GM23338 (cell line): Measurements from ENCODE around the gene OR9Q2. TPM values are rescaled to one million over a fixed set of nuclear protein-coding genes. Genes with fewer than 3 reads are reported as not detected.

ENCODE experiments used
- ATAC-seq: fragments of 200-7000 bp; cut with Tn5 transposase; 3 replicates; pipeline ENCODE4 v1.9.1; 2020
- DNase-seq: peaks from one replicate; pipeline ENCODE4 v3.0.0-alpha.2; 2015; ENCODE audit warnings: low spot score
- H2AFZ ChIP-seq: fragments of 200-600 bp; sonication (generic); 2 replicates; pipeline ENCODE4 v1.8.0; 2016; ENCODE audit warnings: antibody characterized with exemption, mild to moderate bottlenecking, moderate library complexity
- H3F3A ChIP-seq: fragments of 200-600 bp; sonication (generic); replicated peaks from 2 replicates; pipeline ENCODE4 v1.8.0; 2017; ENCODE audit warnings: antibody characterized with exemption, mixed run types, low read depth
- H3K27ac ChIP-seq: fragments of 200-600 bp; sonication (generic); 2 replicates; pipeline ENCODE4 v1.6.1; 2016; ENCODE audit warnings: low read depth
- H3K27me3 ChIP-seq: fragments of 200-600 bp; sonication (generic); 2 replicates; pipeline ENCODE4 v1.8.0; 2016; ENCODE audit warnings: mild to moderate bottlenecking, mixed run types, moderate library complexity; ENCODE audit not compliant: insufficient read depth
- H3K36me3 ChIP-seq: fragments of 200-600 bp; sonication (generic); 2 replicates; pipeline ENCODE4 v1.8.0; 2016; ENCODE audit warnings: mild to moderate bottlenecking; ENCODE audit not compliant: insufficient read depth
- H3K4me1 ChIP-seq: fragments of 200-600 bp; sonication (generic); 2 replicates; pipeline ENCODE4 v1.8.0; 2016; ENCODE audit warnings: mild to moderate bottlenecking, moderate library complexity; ENCODE audit not compliant: insufficient read depth
- H3K4me2 ChIP-seq: fragments of 200-600 bp; sonication (generic); 2 replicates; pipeline ENCODE4 v1.7.1; 2017; ENCODE audit warnings: mixed run types
- H3K4me3 ChIP-seq: fragments of 200-600 bp; sonication (generic); 2 replicates; pipeline ENCODE4 v1.6.1; 2016; ENCODE audit warnings: mixed run types
- H3K79me2 ChIP-seq: fragments of 200-600 bp; sonication (generic); replicated peaks from 2 replicates; pipeline ENCODE4 v1.8.0; 2017; ENCODE audit warnings: mild to moderate bottlenecking; ENCODE audit not compliant: insufficient read depth
- H3K9me2 ChIP-seq: fragments of 200-600 bp; sonication (generic); 2 replicates; pipeline ENCODE4 v1.8.0; 2017; ENCODE audit not compliant: insufficient read depth
- H4K20me1 ChIP-seq: fragments of 200-600 bp; sonication (generic); replicated peaks from 2 replicates; pipeline ENCODE4 v1.8.0; 2017; ENCODE audit warnings: mild to moderate bottlenecking; ENCODE audit not compliant: insufficient read depth
- H3K27ac Mint-ChIP-seq: 2 replicates; pipeline ENCODE4 v1.8.0; 2020; ENCODE audit warnings: inconsistent platforms, mild to moderate bottlenecking, moderate library complexity, mixed read lengths
- H3K27me3 Mint-ChIP-seq: 3 replicates; pipeline ENCODE4 v1.8.0; 2022; ENCODE audit warnings: low read depth, mild to moderate bottlenecking, moderate library complexity, mixed read lengths, inconsistent platforms; ENCODE audit not compliant: insufficient read depth, poor library complexity
- H3K36me3 Mint-ChIP-seq: 3 replicates; pipeline ENCODE4 v1.8.0; 2021; ENCODE audit warnings: low read depth, mild to moderate bottlenecking, inconsistent platforms, moderate library complexity, mixed read lengths
- H3K4me1 Mint-ChIP-seq: 3 replicates; pipeline ENCODE4 v1.8.0; 2020; ENCODE audit warnings: mild to moderate bottlenecking, inconsistent platforms, mixed read lengths
- H3K4me3 Mint-ChIP-seq: 3 replicates; pipeline ENCODE4 v1.8.0; 2021; ENCODE audit warnings: moderate library complexity, mild to moderate bottlenecking, inconsistent platforms, mixed read lengths
- H3K9me3 Mint-ChIP-seq: 3 replicates; pipeline ENCODE4 v1.8.0; 2020; ENCODE audit warnings: moderate library complexity, mild to moderate bottlenecking, inconsistent platforms, mixed read lengths
- ETS1 ChIP-seq: IDR thresholded peaks from 2 replicates; pipeline ENCODE4 v1.6.1; 2016; ENCODE audit warnings: antibody characterized with exemption
- EZH2phosphoT487 ChIP-seq: fragments of 200-600 bp; sonication (generic); IDR thresholded peaks from one replicate; pipeline ENCODE4 v1.8.1; 2018; ENCODE audit warnings: antibody characterized with exemption; ENCODE audit not compliant: unreplicated experiment
- NANOG ChIP-seq: IDR thresholded peaks from 2 replicates; pipeline ENCODE4 v1.6.1; 2016; ENCODE audit warnings: antibody characterized with exemption, borderline replicate concordance
- STAT1 ChIP-seq: IDR thresholded peaks from one replicate; pipeline ENCODE4 v1.6.1; 2016; ENCODE audit warnings: antibody characterized with exemption; ENCODE audit not compliant: unreplicated experiment
- ZNF114 ChIP-seq: fragments of 250-450 bp; sonication (Bioruptor Pico); IDR thresholded peaks from 2 replicates; pipeline ENCODE4 v1.5.0; 2020; ENCODE audit warnings: mild to moderate bottlenecking, moderate library complexity
- ZNF331 ChIP-seq: fragments of 250-450 bp; sonication (Bioruptor Pico); IDR thresholded peaks from 2 replicates; pipeline ENCODE4 v1.5.0; 2020; ENCODE audit warnings: low read depth, mild to moderate bottlenecking, moderate library complexity
- polyA plus RNA-seq: library from polyadenylated mRNA; unstranded; fragments of >200 nt; fragmentation: Nextera tagmentation; extraction: Ambion mirVana; gene quantifications from 2 replicates; pipeline ENCODE4 v1.2.1, GENCODE V29; 2016
- total RNA-seq: library from RNA; depleted of rRNA; stranded (reverse); fragments of >200 nt; shearing (Covaris generic); gene quantifications from 2 replicates; pipeline ENCODE4 v1.2.3, GENCODE V29; 2014

The OR9Q2 gene
- total and polyA plus RNA-seq, 2 experiments from 2014 or later: 0.17 TPM; not detected in 1

GRCh38 chr11:58152781-58153180 is 36.1 kb upstream of the OR9Q2 start:
- Histone ChIP-seq H3F3A (no peaks in the 10 kb centered on the region), H3K27ac (no peak overlapping the region), H3K9me2 (no peaks in the 10 kb centered on the region), H3K27me3 (no peaks in the 10 kb centered on the region), H3K4me1 (no peaks in the 10 kb centered on the region), H3K36me3 (no peaks in the 10 kb centered on the region), H3K4me3 (no peak overlapping the region), H4K20me1 (no peaks in the 10 kb centered on the region), H3K79me2 (no peaks in the 10 kb centered on the region), H3K4me2 (no peak overlapping the region), H2AFZ (0 out of 2 replicates have a peak overlapping the region, but pooled peaks have one; percentile 67)
- ATAC-seq: no peak
- no peak for DNase-seq
- Mint-ChIP-seq H3K4me1 (no peaks in the 10 kb centered on the region), H3K36me3 (no peaks in the 10 kb centered on the region), H3K27ac (no peak overlapping the region), H3K9me3 (no peaks in the 10 kb centered on the region), H3K27me3 (no peaks in the 10 kb centered on the region), H3K4me3 (no peak overlapping the region)
- TF ChIP-seq EZH2phosphoT487: no peak

DNA sequence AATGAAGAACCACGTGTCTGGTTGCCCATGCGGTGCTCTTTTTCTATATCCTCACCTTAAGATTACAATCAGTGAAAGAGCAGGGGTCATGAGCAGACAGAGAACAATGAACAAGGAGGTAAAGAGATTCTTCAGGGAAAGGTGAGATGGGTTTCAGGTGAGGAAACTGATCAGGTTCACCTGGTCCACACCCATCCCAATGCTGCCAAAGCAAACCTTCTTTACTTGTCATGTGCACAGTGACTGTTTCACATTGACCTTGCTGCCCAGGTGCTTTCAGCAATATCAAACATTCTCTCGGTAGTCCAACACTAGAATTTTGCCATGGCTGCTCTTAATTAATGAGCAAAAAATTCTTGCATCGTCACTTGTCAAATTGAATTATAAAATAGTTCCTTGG is 24.5 kb upstream of the OR9Q2 start:
- no peak overlapping the region for H3K4me3 ChIP-seq
- Mint-ChIP-seq H3K9me3 (no peaks in the 10 kb centered on the region), H3K27me3 (peaks cover 4% of the 10 kb centered on the region), H3K27ac (no peak overlapping the region), H3K4me1 (peaks cover 3% of the 10 kb centered on the region; the same call in 2 of the 3 replicates), H3K36me3 (no peaks in the 10 kb centered on the region), H3K4me3 (no peak overlapping the region)
- H3K27me3 ChIP-seq: no peaks in the 10 kb centered on the region
- no peaks in the 10 kb centered on the region for H3K4me1 ChIP-seq
- TF ChIP-seq ZNF114 (no peak), EZH2phosphoT487 (no peak), ZNF331 (no peak), NANOG (no peak), STAT1 (no peak)
- H3K27ac ChIP-seq: no peak overlapping the region
- ATAC-seq: no peak
- no peaks in the 10 kb centered on the region for H4K20me1 ChIP-seq
- H3K9me2 ChIP-seq: 0 out of 2 replicates have a peak, but pooled peaks cover 9% of the 10 kb centered on the region
- H2AFZ ChIP-seq: peak overlapping the region; percentile 33; the same call in 1 of the 2 replicates
- no peaks in the 10 kb centered on the region for H3F3A ChIP-seq
- H3K79me2 ChIP-seq: no peaks in the 10 kb centered on the region
- H3K4me2 ChIP-seq: no peak overlapping the region
- no peaks in the 10 kb centered on the region for H3K36me3 ChIP-seq
- DNase-seq: no peak

GRCh38 chr11:58164990-58165389 is 23.9 kb upstream of the OR9Q2 start:
- Histone ChIP-seq H3F3A (no peaks in the 10 kb centered on the region), H3K4me3 (no peak overlapping the region), H3K4me2 (no peak overlapping the region), H3K4me1 (no peaks in the 10 kb centered on the region), H3K9me2 (peaks cover 9% of the 10 kb centered on the region; the same call in 1 of the 2 replicates), H4K20me1 (no peaks in the 10 kb centered on the region), H3K79me2 (no peaks in the 10 kb centered on the region), H3K36me3 (no peaks in the 10 kb centered on the region), H2AFZ (peak overlapping the region; percentile 33; the same call in 1 of the 2 replicates), H3K27me3 (no peaks in the 10 kb centered on the region), H3K27ac (no peak overlapping the region)
- TF ChIP-seq STAT1 (no peak), ETS1 (no peak)
- Mint-ChIP-seq H3K4me1 (peaks cover 3% of the 10 kb centered on the region; the same call in 2 of the 3 replicates), H3K27me3 (peaks cover 4% of the 10 kb centered on the region), H3K4me3 (no peak overlapping the region), H3K36me3 (no peaks in the 10 kb centered on the region), H3K9me3 (no peaks in the 10 kb centered on the region), H3K27ac (no peak overlapping the region)
- DNase-seq (no peak), ATAC-seq (no peak)
